ENCODE measurements around the gene PPTC7. TPM values are rescaled to one million over a fixed set of nuclear protein-coding genes. Genes with fewer than 3 reads are reported as not detected.

PPTC7 gene
- total and polyA plus RNA-seq, 2 of the 13 experiments (the other 11 are each of a cell fraction or from before 2014, with no cell fraction given): 4.8 to 12.3 TPM

- TF ChIP-seq, protein P1, sequence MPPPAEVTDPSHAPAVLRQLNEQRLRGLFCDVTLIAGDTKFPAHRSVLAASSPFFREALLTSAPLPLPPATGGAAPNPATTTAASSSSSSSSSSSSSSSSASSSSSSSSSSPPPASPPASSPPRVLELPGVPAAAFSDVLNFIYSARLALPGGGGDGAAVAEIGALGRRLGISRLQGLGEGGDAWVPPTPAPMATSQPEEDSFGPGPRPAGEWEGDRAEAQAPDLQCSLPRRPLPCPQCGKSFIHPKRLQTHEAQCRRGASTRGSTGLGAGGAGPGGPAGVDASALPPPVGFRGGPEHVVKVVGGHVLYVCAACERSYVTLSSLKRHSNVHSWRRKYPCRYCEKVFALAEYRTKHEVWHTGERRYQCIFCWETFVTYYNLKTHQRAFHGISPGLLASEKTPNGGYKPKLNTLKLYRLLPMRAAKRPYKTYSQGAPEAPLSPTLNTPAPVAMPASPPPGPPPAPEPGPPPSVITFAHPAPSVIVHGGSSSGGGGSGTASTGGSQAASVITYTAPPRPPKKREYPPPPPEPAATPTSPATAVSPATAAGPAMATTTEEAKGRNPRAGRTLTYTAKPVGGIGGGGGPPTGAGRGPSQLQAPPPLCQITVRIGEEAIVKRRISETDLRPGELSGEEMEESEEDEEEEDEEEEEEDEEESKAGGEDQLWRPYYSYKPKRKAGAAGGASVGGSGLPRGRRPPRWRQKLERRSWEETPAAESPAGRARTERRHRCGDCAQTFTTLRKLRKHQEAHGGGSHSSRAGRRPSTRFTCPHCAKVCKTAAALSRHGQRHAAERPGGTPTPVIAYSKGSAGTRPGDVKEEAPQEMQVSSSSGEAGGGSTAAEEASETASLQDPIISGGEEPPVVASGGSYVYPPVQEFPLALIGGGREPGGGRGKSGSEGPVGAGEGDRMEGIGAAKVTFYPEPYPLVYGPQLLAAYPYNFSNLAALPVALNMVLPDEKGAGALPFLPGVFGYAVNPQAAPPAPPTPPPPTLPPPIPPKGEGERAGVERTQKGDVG (CRISPR knock-in tag; IDR thresholded peaks at IDR 0.05; ENCODE audit: borderline replicate concordance): no peak
- TF ChIP-seq, protein P2, sequence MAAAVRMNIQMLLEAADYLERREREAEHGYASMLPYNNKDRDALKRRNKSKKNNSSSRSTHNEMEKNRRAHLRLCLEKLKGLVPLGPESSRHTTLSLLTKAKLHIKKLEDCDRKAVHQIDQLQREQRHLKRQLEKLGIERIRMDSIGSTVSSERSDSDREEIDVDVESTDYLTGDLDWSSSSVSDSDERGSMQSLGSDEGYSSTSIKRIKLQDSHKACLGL (CRISPR knock-in tag; IDR thresholded peaks at IDR 0.05): no peak
Observed at GRCh38 chr12:110561471-110562201, 21.5 kb downstream of the PPTC7 start (continued).

DNA sequence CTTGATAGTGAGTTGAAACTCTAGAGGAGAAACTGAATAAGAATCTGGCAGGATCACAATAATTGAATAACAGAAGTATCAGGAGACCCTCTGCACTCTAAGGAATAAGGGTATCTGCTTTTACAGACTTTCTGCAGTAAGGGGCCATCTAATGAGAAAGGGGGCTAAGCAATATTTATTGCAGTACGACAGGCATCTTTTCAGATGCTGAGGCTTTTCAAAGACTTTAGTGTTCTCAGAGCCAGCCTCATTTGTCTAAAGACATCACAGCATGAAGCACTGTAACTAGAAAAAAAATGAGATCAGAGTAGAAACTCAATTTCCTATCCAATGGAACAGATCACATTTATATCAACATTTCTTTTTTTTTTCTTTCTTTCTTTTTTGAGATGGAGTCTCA is 22.2 kb downstream of the PPTC7 start:
- H4K20me1 ChIP-seq (ENCODE audit: insufficient read depth, low read length): peaks cover 5% of the 10 kb centered on the region; the same call in 1 of the 2 replicates
- TF ChIP-seq MTF2 (CRISPR knock-in tag; IDR thresholded peaks at IDR 0.05; ENCODE audit: borderline replicate concordance) (no peak), TEAD3 (CRISPR knock-in tag; optimal IDR thresholded peaks at IDR 0.05; ENCODE audit: borderline replicate concordance) (no peak), TBL1XR1 (IDR thresholded peaks at IDR 0.05; ENCODE audit: borderline replicate concordance, low read length, partially characterized antibody) (no peak), PRMT3 (CRISPR knock-in tag; IDR thresholded peaks at IDR 0.05; ENCODE audit: borderline replicate concordance, low read depth) (no peak), ZNF251 (CRISPR knock-in tag; IDR thresholded peaks at IDR 0.05) (no peak), PHF8 (CRISPR knock-in tag; IDR thresholded peaks at IDR 0.05) (no peak), U2AF1 (optimal IDR thresholded peaks at IDR 0.05; ENCODE audit: low read depth, low read length) (no peak), ZNF503 (CRISPR knock-in tag; IDR thresholded peaks at IDR 0.05) (no peak), ZFP36 (IDR thresholded peaks at IDR 0.05; ENCODE audit: borderline replicate concordance, low read depth, low read length, partially characterized antibody) (no peak), TOE1 (CRISPR knock-in tag; IDR thresholded peaks at IDR 0.05) (no peak)
- TF ChIP-seq, protein P3, sequence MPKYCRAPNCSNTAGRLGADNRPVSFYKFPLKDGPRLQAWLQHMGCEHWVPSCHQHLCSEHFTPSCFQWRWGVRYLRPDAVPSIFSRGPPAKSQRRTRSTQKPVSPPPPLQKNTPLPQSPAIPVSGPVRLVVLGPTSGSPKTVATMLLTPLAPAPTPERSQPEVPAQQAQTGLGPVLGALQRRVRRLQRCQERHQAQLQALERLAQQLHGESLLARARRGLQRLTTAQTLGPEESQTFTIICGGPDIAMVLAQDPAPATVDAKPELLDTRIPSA (CRISPR knock-in tag; IDR thresholded peaks at IDR 0.05; ENCODE audit: borderline replicate concordance): no peak
- TF ChIP-seq, protein P4, sequence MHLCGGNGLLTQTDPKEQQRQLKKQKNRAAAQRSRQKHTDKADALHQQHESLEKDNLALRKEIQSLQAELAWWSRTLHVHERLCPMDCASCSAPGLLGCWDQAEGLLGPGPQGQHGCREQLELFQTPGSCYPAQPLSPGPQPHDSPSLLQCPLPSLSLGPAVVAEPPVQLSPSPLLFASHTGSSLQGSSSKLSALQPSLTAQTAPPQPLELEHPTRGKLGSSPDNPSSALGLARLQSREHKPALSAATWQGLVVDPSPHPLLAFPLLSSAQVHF (CRISPR knock-in tag; IDR thresholded peaks at IDR 0.05): no peak
- ChIA-PET POLR2A (no interaction called here), CTCF (ENCODE audit: low intra/inter-chr PET ratio, low total read pairs) (no interaction called here)
- H3K4me3 ChIP-seq (replicated peaks in 1 of 3; ENCODE audit: insufficient read depth in 1 of 3, low read depth in 2 of 3, low read length in 3 of 3): no peak overlapping the region
- no peak for ATAC-seq
- DNase-seq (ENCODE audit: low spot score): no peak
- H3K36me3 ChIP-seq (replicated peaks in 1 of 2; ENCODE audit: control insufficient read depth in 1 of 2, insufficient read depth in 2 of 2, low read length in 2 of 2): no peaks in the 10 kb centered on the region
- no TSS peak for BruUV-seq (replicated peaks)
- H3K4me2 ChIP-seq (ENCODE audit: low read depth, low read length): no peak overlapping the region
- H3K79me2 ChIP-seq (ENCODE audit: insufficient read depth, low read length): peaks cover 92% of the 10 kb centered on the region
- H3K27me3 ChIP-seq (ENCODE audit: control insufficient read depth in 1 of 2, insufficient read depth in 2 of 2, low read length in 2 of 2): no peaks in the 10 kb centered on the region
- no peak overlapping the region for H3K9ac ChIP-seq (ENCODE audit: insufficient read depth, low read depth, low read length)
- intact Hi-C loops (cut with micrococcal nuclease; ENCODE audit: unreplicated experiment) (no loop called here), in situ Hi-C loops (cut with HindIII; ENCODE audit: extremely low pct_ligation_motif_present, low pct_unique_long_range_greater_than_20kb) (no loop called here)
- peaks cover 58% of the 10 kb centered on the region for H3K4me1 ChIP-seq (ENCODE audit: insufficient read depth, low read length)
- WGBS (ENCODE audit: low lambda C conversion rate): 92% methylated on average over 1 of the region's 1 CpG
- FAIRE-seq: no peak
- H2AFZ ChIP-seq (ENCODE audit: low read length): no peak overlapping the region
- H3K27ac ChIP-seq (ENCODE audit: extremely low read length, insufficient read depth, low read length): no peak overlapping the region
- no peaks in the 10 kb centered on the region for H3K9me3 ChIP-seq (ENCODE audit: low read length)
